Stimulated activated CD8-positive, alpha-beta memory T cell treated with anti-CD3 and anti-CD28 coated beads, Interleukin-15, amount 100 ng/mL, for 4 hours (primary cell): Measurements from ENCODE around the gene TAS1R2.
"Not testable (repeated sequence)": the region's sequence is repeated elsewhere in the genome, so short reads cannot be mapped to it uniquely, and the experiment has no call there.

Experiments used
- DNase-seq, 2 donors: peaks; one replicate each; pipeline ENCODE4 v3.0.0-alpha.2; 2020; ENCODE audit warnings: low read depth in 2 of 2

Gene TAS1R2

GRCh38 chr1:18868801-18869424 is 9.5 kb upstream of the TAS1R2 start:
- no peak for DNase-seq

- no peak for DNase-seq
Measured at GRCh38 chr1:18868354-18868753, 8.9 kb upstream of the TAS1R2 start.

- DNase-seq, result no peak
Measured at GRCh38 chr1:18866846-18867245, 7.4 kb upstream of the TAS1R2 start.

- no peak for DNase-seq
Measured at GRCh38 chr1:18866314-18866713, 6.9 kb upstream of the TAS1R2 start.

- no peak for DNase-seq
Measured at GRCh38 chr1:18865176-18865575, 5.7 kb upstream of the TAS1R2 start.

GRCh38 chr1:18861590-18861989 is 2.1 kb upstream of the TAS1R2 start:
- DNase-seq, result no peak

GRCh38 chr1:18861082-18861481 is 1.6 kb upstream of the TAS1R2 start:
- DNase-seq, result no peak

GRCh38 chr1:18858070-18858688 is 1.3 kb downstream of the TAS1R2 start:
- no peak for DNase-seq

GRCh38 chr1:18856435-18856834 is 3.0 kb downstream of the TAS1R2 start:
- no peak for DNase-seq

- DNase-seq, result no peak
Measured at GRCh38 chr1:18855573-18855972, 3.9 kb downstream of the TAS1R2 start.

GRCh38 chr1:18854331-18855025 is 5.0 kb downstream of the TAS1R2 start:
- DNase-seq, result no peak

- DNase-seq, result no peak
Measured at GRCh38 chr1:18852501-18852900, 7.0 kb downstream of the TAS1R2 start.

- DNase-seq, result no peak
Measured at GRCh38 chr1:18849261-18849711, 10.2 kb downstream of the TAS1R2 start.

GRCh38 chr1:18847723-18848122 is 11.7 kb downstream of the TAS1R2 start:
- DNase-seq, result not testable (repeated sequence)

- no peak for DNase-seq
Measured at GRCh38 chr1:18840145-18840544, 19.3 kb downstream of the TAS1R2 start.

GRCh38 chr1:18836654-18837053 is 22.8 kb downstream of the TAS1R2 start:
- DNase-seq, result no peak

GRCh38 chr1:18832319-18832718 is 27.1 kb downstream of the TAS1R2 start:
- not testable (repeated sequence) for DNase-seq

- no peak for DNase-seq
Measured at GRCh38 chr1:18831656-18832055, 27.8 kb downstream of the TAS1R2 start.

- DNase-seq, result no peak
Measured at GRCh38 chr1:18830596-18830995, 28.9 kb downstream of the TAS1R2 start.

GRCh38 chr1:18829671-18830070 is 29.8 kb downstream of the TAS1R2 start:
- no peak for DNase-seq

- DNase-seq, result no peak
Measured at GRCh38 chr1:18828224-18828623, 31.2 kb downstream of the TAS1R2 start.

GRCh38 chr1:18823438-18823837 is 36.0 kb downstream of the TAS1R2 start:
- no peak for DNase-seq
